Ishikawa (cell line): ENCODE measurements around the gene PBLD.

Experiments used
- CEBPB ChIP-seq: IDR thresholded peaks from 2 replicates; pipeline ENCODE4 v1.6.1; 2012
- EP300 ChIP-seq: IDR thresholded peaks from 2 replicates; pipeline ENCODE4 v1.6.1; 2012; ENCODE audit warnings: borderline replicate concordance
- REST ChIP-seq: IDR thresholded peaks from 2 replicates; pipeline ENCODE4 v1.6.1; 2012; ENCODE audit warnings: low read depth, mild to moderate bottlenecking
- TAF1 ChIP-seq: IDR thresholded peaks from 2 replicates; pipeline ENCODE4 v1.6.1; 2012; ENCODE audit warnings: low read depth, mild to moderate bottlenecking
- ZBTB7A ChIP-seq: IDR thresholded peaks from 2 replicates; pipeline ENCODE4 v1.6.1; 2012; ENCODE audit warnings: low read depth

- TF ChIP-seq REST, result no peak
- TF ChIP-seq EP300, result no peak
- TF ChIP-seq CEBPB, result no peak
- TF ChIP-seq TAF1, result no peak
- TF ChIP-seq ZBTB7A, result no peak
Measured at GRCh38 chr10:68301790-68302502, 30.8 kb downstream of the PBLD start.
